Activated CD4-positive, CD25-positive, alpha-beta regulatory T cell treated with anti-CD3 and anti-CD28 coated beads, Interleukin-2, amount 50 U/mL, for 72 hours (primary cell): ENCODE measurements around the gene FLT4.
"Not testable (repeated sequence)": the region's sequence is repeated elsewhere in the genome, so short reads cannot be mapped to it uniquely, and the experiment has no call there.

Source experiments
- DNase-seq: peaks from one replicate; pipeline ENCODE4 v3.0.0; 2021

The FLT4 gene

GRCh38 chr5:180649297-180650039 is at the start of gene FLT4:
FLT4 (minus strand) TSS chr5:180649600; CDS start chr5:180649545, 55 bp downstream.
- no peak for DNase-seq

GRCh38 chr5:180699042-180699441 is 49.6 kb upstream of the FLT4 start:
- DNase-seq, result no peak

GRCh38 chr5:180696116-180696515 is 46.7 kb upstream of the FLT4 start:
- DNase-seq, result no peak

GRCh38 chr5:180692429-180692828 is 43.0 kb upstream of the FLT4 start:
- DNase-seq, result no peak

- no peak for DNase-seq
Measured at GRCh38 chr5:180691046-180691445, 41.6 kb upstream of the FLT4 start.

- DNase-seq, result no peak
Measured at GRCh38 chr5:180690562-180690961, 41.2 kb upstream of the FLT4 start.

GRCh38 chr5:180689775-180690174 is 40.4 kb upstream of the FLT4 start:
- no peak for DNase-seq

- no peak for DNase-seq
Measured at GRCh38 chr5:180689071-180689694, 39.8 kb upstream of the FLT4 start.

GRCh38 chr5:180688330-180689070 is 39.1 kb upstream of the FLT4 start:
- DNase-seq, result no peak

- DNase-seq, result not testable (repeated sequence)
Measured at GRCh38 chr5:180686799-180687198, 37.4 kb upstream of the FLT4 start.

- no peak for DNase-seq
Measured at GRCh38 chr5:180684623-180685161, 35.3 kb upstream of the FLT4 start.

GRCh38 chr5:180683220-180683922 is 34.0 kb upstream of the FLT4 start:
- DNase-seq, result no peak

- no peak for DNase-seq
Measured at GRCh38 chr5:180682560-180682959, 33.2 kb upstream of the FLT4 start.

- DNase-seq, result not testable (repeated sequence)
Measured at GRCh38 chr5:180682008-180682407, 32.6 kb upstream of the FLT4 start.

GRCh38 chr5:180678319-180678718 is 28.9 kb upstream of the FLT4 start:
- not testable (repeated sequence) for DNase-seq

- DNase-seq, result no peak
Measured at GRCh38 chr5:180675036-180675635, 25.7 kb upstream of the FLT4 start.

GRCh38 chr5:180674090-180674475 is 24.7 kb upstream of the FLT4 start:
- DNase-seq, result not testable (repeated sequence)

GRCh38 chr5:180673371-180674089 is 24.1 kb upstream of the FLT4 start:
- no peak for DNase-seq

- not testable (repeated sequence) for DNase-seq
Measured at GRCh38 chr5:180671958-180672524, 22.6 kb upstream of the FLT4 start.

- DNase-seq, result no peak
Measured at GRCh38 chr5:180670586-180671359, 21.4 kb upstream of the FLT4 start.

GRCh38 chr5:180670157-180670556 is 20.8 kb upstream of the FLT4 start:
- DNase-seq, result no peak
